ENCODE measurements around the gene XYLT1.

DNA sequence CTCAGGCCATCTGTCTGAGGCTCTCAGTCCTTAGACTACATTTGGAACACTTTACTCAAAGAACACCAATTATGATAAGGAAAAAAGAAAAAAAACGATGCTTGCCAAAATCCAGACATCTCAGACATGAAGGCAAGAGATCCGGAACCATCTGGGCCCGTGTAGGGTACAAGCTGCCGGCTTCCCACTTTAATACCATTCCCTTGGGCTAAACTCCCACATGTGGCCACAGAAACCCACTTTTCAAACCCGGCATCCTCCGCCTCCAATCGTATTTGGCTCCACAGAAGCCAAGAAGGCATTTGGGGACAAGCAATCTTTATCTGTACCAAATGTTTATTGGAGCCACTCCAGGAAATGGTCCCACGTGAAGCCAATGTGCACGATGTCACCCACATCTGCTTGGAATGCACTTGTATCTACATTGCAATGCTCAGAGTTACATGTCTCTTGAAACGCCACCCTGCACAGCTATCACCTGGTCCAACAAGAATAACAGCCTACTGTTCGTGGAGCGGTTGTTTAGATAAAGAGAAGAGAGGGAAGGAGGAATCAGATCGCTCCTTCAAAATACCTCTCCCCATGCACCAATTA is 33.5 kb downstream of the XYLT1 start:
- TF ChIP-seq, protein P1, sequence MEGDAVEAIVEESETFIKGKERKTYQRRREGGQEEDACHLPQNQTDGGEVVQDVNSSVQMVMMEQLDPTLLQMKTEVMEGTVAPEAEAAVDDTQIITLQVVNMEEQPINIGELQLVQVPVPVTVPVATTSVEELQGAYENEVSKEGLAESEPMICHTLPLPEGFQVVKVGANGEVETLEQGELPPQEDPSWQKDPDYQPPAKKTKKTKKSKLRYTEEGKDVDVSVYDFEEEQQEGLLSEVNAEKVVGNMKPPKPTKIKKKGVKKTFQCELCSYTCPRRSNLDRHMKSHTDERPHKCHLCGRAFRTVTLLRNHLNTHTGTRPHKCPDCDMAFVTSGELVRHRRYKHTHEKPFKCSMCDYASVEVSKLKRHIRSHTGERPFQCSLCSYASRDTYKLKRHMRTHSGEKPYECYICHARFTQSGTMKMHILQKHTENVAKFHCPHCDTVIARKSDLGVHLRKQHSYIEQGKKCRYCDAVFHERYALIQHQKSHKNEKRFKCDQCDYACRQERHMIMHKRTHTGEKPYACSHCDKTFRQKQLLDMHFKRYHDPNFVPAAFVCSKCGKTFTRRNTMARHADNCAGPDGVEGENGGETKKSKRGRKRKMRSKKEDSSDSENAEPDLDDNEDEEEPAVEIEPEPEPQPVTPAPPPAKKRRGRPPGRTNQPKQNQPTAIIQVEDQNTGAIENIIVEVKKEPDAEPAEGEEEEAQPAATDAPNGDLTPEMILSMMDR (IDR thresholded peaks at IDR 0.05): no peak
- no peak for TF ChIP-seq ZFX (IDR thresholded peaks at IDR 0.05; ENCODE audit: borderline replicate concordance)
